GM12878 (cell line): ENCODE data around the gene DRAP1.

Experiments
- BCL3 ChIP-seq: IDR thresholded peaks from 2 replicates; pipeline ENCODE4 v1.6.1; 2011; ENCODE audit warnings: borderline replicate concordance, low read depth, mild to moderate bottlenecking, moderate library complexity, low read length; ENCODE audit not compliant: insufficient read depth, poor library complexity, severe bottlenecking
- CBX5 ChIP-seq: sonication (generic); IDR thresholded peaks from 2 replicates; pipeline ENCODE4 v1.6.1; 2016; ENCODE audit warnings: low read depth, moderate library complexity, mild to moderate bottlenecking, inconsistent platforms
- CTCF ChIP-seq, 3 experiments: IDR thresholded peaks in 2 of 3; conservative IDR thresholded peaks in 1 of 3; 2 replicates each; pipeline ENCODE4 v1.5.1; 2011; ENCODE audit warnings: low read depth in 3 of 3, low read length in 3 of 3, mild to moderate bottlenecking in 3 of 3, control low read depth in 2 of 3, moderate library complexity in 2 of 3, inconsistent platforms in 1 of 3, mixed read lengths in 1 of 3; ENCODE audit not compliant: control insufficient read depth in 2 of 3, insufficient read depth in 1 of 3; ENCODE audit errors: extremely low read depth in 1 of 3
- HDAC2 ChIP-seq: fragments of 200-600 bp; sonication (generic); IDR thresholded peaks from 2 replicates; pipeline ENCODE4 v1.6.1; 2017
- NR2F1 ChIP-seq: fragments of 450-650 bp; conservative IDR thresholded peaks from 2 replicates; pipeline ENCODE4 v1.6.1; 2017; ENCODE audit warnings: mild to moderate bottlenecking
- PBX3 ChIP-seq: IDR thresholded peaks from 2 replicates; pipeline ENCODE4 v1.6.1; 2011; ENCODE audit warnings: mild to moderate bottlenecking, low read depth, low read length, moderate library complexity; ENCODE audit not compliant: insufficient replicate concordance
- POLR2A ChIP-seq: IDR thresholded peaks from 2 replicates; pipeline ENCODE4 v1.6.1; 2011; ENCODE audit warnings: low read depth, mild to moderate bottlenecking, low read length
- RAD51 ChIP-seq: fragments of 450-650 bp; IDR thresholded peaks from 2 replicates; pipeline ENCODE4 v1.6.1; 2016; ENCODE audit warnings: moderate library complexity, mild to moderate bottlenecking, inconsistent platforms
- RCOR1 ChIP-seq: conservative IDR thresholded peaks from 2 replicates; pipeline ENCODE4 v1.6.1; 2012; ENCODE audit warnings: low read depth, low read length, improper control_type of control experiment
- SREBF2 ChIP-seq: IDR thresholded peaks from 2 replicates; pipeline ENCODE4 v1.6.1; 2012; ENCODE audit warnings: mild to moderate bottlenecking, low read length
- SRF ChIP-seq, 2 experiments: IDR thresholded peaks; 2 replicates each; pipeline ENCODE4 v1.6.1; 2011; ENCODE audit warnings: low read depth in 2 of 2, low read length in 2 of 2, mild to moderate bottlenecking in 1 of 2, moderate library complexity in 1 of 2
- ZBTB11 ChIP-seq: fragments of 450-650 bp; formaldehyde crosslinking; IDR thresholded peaks from 2 replicates; pipeline ENCODE4 v1.5.0; 2022; ENCODE audit warnings: mild to moderate bottlenecking, missing genetic modification characterization

GRCh38 chr11:65961267-65962140 lies 42.3 kb downstream of the DRAP1 start, which contains the start of gene SART1:
- TF ChIP-seq RCOR1 (0 out of 2 replicates have a peak, but pooled peaks have one; percentile 43), HDAC2 (no peak), ZBTB11 (0 out of 2 replicates have a peak, but pooled peaks have one; percentile 20), POLR2A (peak; percentile 92), CTCF (IDR thresholded peaks at IDR 0.05 in 2 of 3, conservative IDR thresholded peaks at IDR 0.05 in 1 of 3; ENCODE audit: control insufficient read depth in 2 of 3, extremely low read depth in 1 of 3, insufficient read depth in 1 of 3, low read depth in 3 of 3, low read length in 3 of 3) (no peak), RAD51 (no peak), BCL3 (no peak), PBX3 (no peak), NR2F1 (0 out of 2 replicates have a peak, but pooled peaks have one; percentile 25), CBX5 (no peak), SRF (IDR thresholded peaks at IDR 0.05; ENCODE audit: low read depth in 2 of 2, low read length in 2 of 2) (0 out of 4 replicates have a peak, but pooled peaks of 1 of the 2 experiments have one; percentile 53), SREBF2 (no peak; the same call in 1 of the 2 replicates)
